ENCODE measurements around the gene ZNF534. TPM values are rescaled to one million over a fixed set of nuclear protein-coding genes. Genes with fewer than 3 reads are reported as not detected.

ZNF534 gene
- total and polyA plus RNA-seq, 9 of the 15 experiments (the other 6 are each of a cell fraction or from before 2014, with no cell fraction given) = 0.08 to 0.33 (median 0.22) TPM; not detected in 1

GRCh38 chr19:52397310-52398080 is 31.5 kb upstream of the ZNF534 start, which contains the start of gene ZNF528:
Gene ZNF528, plus strand, starts transcription at chr19:52397849. Its CDS starts 4,165 bp downstream, at chr19:52402014.
- FAIRE-seq = peak; percentile 68
- in situ Hi-C loops (cut with MboI) = no loop called here
- TF ChIP-seq KDM2B (CRISPR knock-in tag; IDR thresholded peaks at IDR 0.05) (no peak), ADNP (tag; IDR thresholded peaks at IDR 0.05) (no peak), KDM4B (IDR thresholded peaks at IDR 0.05; ENCODE audit: borderline replicate concordance in 2 of 2, low read depth in 1 of 2) (peak in 1 of 2 experiments; percentile 54; a peak in 1 of 4 replicates), SOX6 (IDR thresholded peaks at IDR 0.05) (no peak), THRB (CRISPR knock-in tag; conservative IDR thresholded peaks at IDR 0.05) (peak; percentile 87; the same call in 1 of the 2 replicates), ZNF165 (CRISPR knock-in tag; IDR thresholded peaks at IDR 0.05; ENCODE audit: borderline replicate concordance) (no peak), DLX4 (CRISPR knock-in tag; IDR thresholded peaks at IDR 0.05) (no peak), ARID3B (CRISPR knock-in tag; IDR thresholded peaks at IDR 0.05; ENCODE audit: borderline replicate concordance) (no peak), SNIP1 (IDR thresholded peaks at IDR 0.05; ENCODE audit: low read depth) (no peak), SIN3A (IDR thresholded peaks at IDR 0.05; ENCODE audit: borderline replicate concordance in 2 of 2, control insufficient read depth in 1 of 2, low read depth in 2 of 2, low read length in 2 of 2) (no peak), PHF8 (IDR thresholded peaks at IDR 0.05; ENCODE audit: borderline replicate concordance, low read length) (peak; percentile 61), SAFB2 (IDR thresholded peaks at IDR 0.05; ENCODE audit: borderline replicate concordance, low read depth, low read length, severe bottlenecking) (no peak), PKNOX1 (IDR thresholded peaks at IDR 0.05) (no peak), TFAP4 (CRISPR knock-in tag; IDR thresholded peaks at IDR 0.05; ENCODE audit: borderline replicate concordance) (0 out of 2 replicates have a peak, but pooled peaks have one; percentile 17), POLR2AphosphoS2 (IDR thresholded peaks at IDR 0.05; ENCODE audit: low read length) (no peak)

More at GRCh38 chr19:52397310-52398080, 31.5 kb upstream of the ZNF534 start, which contains the start of gene ZNF528:
- 2% methylated on average over 35 of the region's 36 CpGs for WGBS (ENCODE audit: insufficient coverage, low coverage, missing lambda C conversion rate)
- peak within 1 kb of the TSS; percentile 85 for H2AFZ ChIP-seq (ENCODE audit: low read depth, low read length)
- no peaks in the 10 kb centered on the region for H3K79me2 ChIP-seq (ENCODE audit: control insufficient read depth, insufficient read depth, low read length)
- no peaks in the 10 kb centered on the region for H4K20me1 ChIP-seq (replicated peaks; ENCODE audit: control insufficient read depth, insufficient read depth, low read length)
- H3K4me2 ChIP-seq (ENCODE audit: insufficient read depth, low read length) = peak within 1 kb of the TSS; percentile 79
- no peaks in the 10 kb centered on the region for H3K9me3 ChIP-seq (replicated peaks; ENCODE audit: control insufficient read depth, insufficient read depth, low read depth, low read length)
- DNase-seq (ENCODE audit: extremely low read depth in 1 of 4, low spot score in 3 of 4) (peak; percentile 80 to 88 (median 86)), ATAC-seq (peak; percentile 97)
- H3K27me3 ChIP-seq (ENCODE audit: control insufficient read depth in 2 of 2, insufficient read depth in 2 of 2, low read length in 2 of 2) = no peaks in the 10 kb centered on the region
- intact Hi-C loops (cut with micrococcal nuclease) = no loop called here
- H3K9me1 ChIP-seq (ENCODE audit: control insufficient read depth, insufficient read depth, low read length) = no peaks in the 10 kb centered on the region
- TSS peak; percentile 72 for BruUV-seq (replicated peaks)
- CTCF ChIA-PET (ENCODE audit: low intra/inter-chr PET ratio) = no interaction called here
- no peaks in the 10 kb centered on the region for H3K36me3 ChIP-seq (ENCODE audit: control insufficient read depth, insufficient read depth, low read length)
- H3K4me3 ChIP-seq = peak within 1 kb of the TSS; percentile 50
- peak within 1 kb of the TSS; percentile 50; the same call in 1 of the 3 replicates for H3K27ac ChIP-seq (ENCODE audit: extremely low read depth, low read depth, low read length)
- H3K9ac ChIP-seq (ENCODE audit: insufficient read depth in 1 of 2, low read depth in 2 of 2, low read length in 2 of 2) = peak within 1 kb of the TSS in 1 of 2 experiments; percentile 50; a peak in 1 of 4 replicates
- POLR2A ChIA-PET = no interaction called here
- peaks cover 0 to 8% of the 10 kb centered on the region in 2 experiments; a peak in 2 of 5 replicates for H3K4me1 ChIP-seq (replicated peaks in 1 of 2; ENCODE audit: control insufficient read depth in 2 of 2, insufficient read depth in 2 of 2, low read length in 2 of 2)
